Naive thymus-derived CD4-positive, alpha-beta T cell (primary cell): Measurements from ENCODE around the gene MTCL3.

Experiments
- ATAC-seq: fragments of 150-1000 bp; cut with Tn5 transposase; 2 replicates; pipeline ENCODE4 v1.10.0; 2021; ENCODE audit warnings: mild to moderate bottlenecking, moderate library complexity
- CTCF ChIA-PET: fragments of 350-600 bp; sonication (Branson Sonifier 250); formaldehyde crosslinking; loops from one replicate; lab custom pipeline; 2021; ENCODE audit warnings: antibody characterized with exemption; lab: Charles Lee
- POLR2A ChIA-PET: fragments of 350-600 bp; sonication (Branson Sonifier 250); formaldehyde crosslinking; loops from one replicate; lab custom pipeline; 2021; ENCODE audit warnings: antibody characterized with exemption, inconsistent platforms; lab: Charles Lee
- DNase-seq, 9 donors: peaks; one replicate each; pipeline versions ENCODE4 v3.0.0 to v3.0.0-alpha.2; 2020 to 2022; ENCODE audit warnings: mixed read lengths in 1 of 9
- H3K27ac ChIP-seq: one replicate; pipeline ENCODE4 v1.7.0; 2013; ENCODE audit warnings: mild to moderate bottlenecking, low read depth, low read length, moderate library complexity
- H3K27me3 ChIP-seq, 2 donors: one replicate each; pipeline ENCODE4 v1.7.0; 2013; ENCODE audit warnings: low read length in 2 of 2, mild to moderate bottlenecking in 2 of 2, moderate library complexity in 2 of 2; ENCODE audit not compliant: control insufficient read depth in 2 of 2, insufficient read depth in 2 of 2
- H3K36me3 ChIP-seq, 3 experiments: 1 replicate in 2 of 3; 2 replicates in 1 of 3; pipeline ENCODE4 v1.7.0; 2013; ENCODE audit warnings: low read length in 3 of 3, mild to moderate bottlenecking in 3 of 3, moderate library complexity in 1 of 3; ENCODE audit not compliant: insufficient read depth in 3 of 3, control insufficient read depth in 2 of 3
- H3K4me1 ChIP-seq, 2 donors: one replicate each; pipeline ENCODE4 v1.7.0; 2013; ENCODE audit warnings: low read length in 2 of 2, mild to moderate bottlenecking in 2 of 2, moderate library complexity in 1 of 2; ENCODE audit not compliant: control insufficient read depth in 2 of 2, insufficient read depth in 2 of 2
- H3K4me3 ChIP-seq: 2 replicates; pipeline ENCODE4 v1.7.0; 2013; ENCODE audit warnings: mild to moderate bottlenecking, low read length
- H3K9me3 ChIP-seq, 3 experiments: 1 replicate in 2 of 3; 2 replicates in 1 of 3; pipeline ENCODE4 v1.7.0; 2013; ENCODE audit warnings: low read length in 3 of 3; ENCODE audit not compliant: control insufficient read depth in 2 of 3
- H3K27ac Mint-ChIP-seq, 9 donors: one replicate each; pipeline ENCODE4 v1.8.0; 2020 to 2022; ENCODE audit warnings: mixed read lengths in 9 of 9, mild to moderate bottlenecking in 8 of 9, moderate library complexity in 5 of 9, inconsistent platforms in 2 of 9
- H3K27me3 Mint-ChIP-seq, 5 donors: one replicate each; pipeline ENCODE4 v1.8.0; 2021 to 2022; ENCODE audit warnings: mixed read lengths in 5 of 5, mild to moderate bottlenecking in 1 of 5
- H3K36me3 Mint-ChIP-seq, 5 donors: one replicate each; pipeline ENCODE4 v1.8.0; 2020 to 2022; ENCODE audit warnings: mixed read lengths in 5 of 5, mild to moderate bottlenecking in 3 of 5, inconsistent platforms in 1 of 5
- H3K4me1 Mint-ChIP-seq, 7 donors: one replicate each; pipeline ENCODE4 v1.8.0; 2020 to 2022; ENCODE audit warnings: mixed read lengths in 7 of 7, mild to moderate bottlenecking in 3 of 7, inconsistent platforms in 1 of 7
- H3K4me3 Mint-ChIP-seq, 10 donors: one replicate each; pipeline ENCODE4 v1.8.0; 2020 to 2022; ENCODE audit warnings: mild to moderate bottlenecking in 10 of 10, mixed read lengths in 10 of 10, moderate library complexity in 6 of 10, inconsistent platforms in 2 of 10
- H3K9me3 Mint-ChIP-seq, 11 donors: one replicate each; pipeline ENCODE4 v1.8.0; 2020 to 2022; ENCODE audit warnings: mixed read lengths in 11 of 11, mild to moderate bottlenecking in 4 of 11, inconsistent platforms in 1 of 11, moderate library complexity in 1 of 11
- intact Hi-C, 2 donors: fragments of 100-400 bp; cut with micrococcal nuclease; formaldehyde crosslinking; loops; one replicate each; pipeline ENCODE4 v1.15.1; 2023

The MTCL3 gene

DNA sequence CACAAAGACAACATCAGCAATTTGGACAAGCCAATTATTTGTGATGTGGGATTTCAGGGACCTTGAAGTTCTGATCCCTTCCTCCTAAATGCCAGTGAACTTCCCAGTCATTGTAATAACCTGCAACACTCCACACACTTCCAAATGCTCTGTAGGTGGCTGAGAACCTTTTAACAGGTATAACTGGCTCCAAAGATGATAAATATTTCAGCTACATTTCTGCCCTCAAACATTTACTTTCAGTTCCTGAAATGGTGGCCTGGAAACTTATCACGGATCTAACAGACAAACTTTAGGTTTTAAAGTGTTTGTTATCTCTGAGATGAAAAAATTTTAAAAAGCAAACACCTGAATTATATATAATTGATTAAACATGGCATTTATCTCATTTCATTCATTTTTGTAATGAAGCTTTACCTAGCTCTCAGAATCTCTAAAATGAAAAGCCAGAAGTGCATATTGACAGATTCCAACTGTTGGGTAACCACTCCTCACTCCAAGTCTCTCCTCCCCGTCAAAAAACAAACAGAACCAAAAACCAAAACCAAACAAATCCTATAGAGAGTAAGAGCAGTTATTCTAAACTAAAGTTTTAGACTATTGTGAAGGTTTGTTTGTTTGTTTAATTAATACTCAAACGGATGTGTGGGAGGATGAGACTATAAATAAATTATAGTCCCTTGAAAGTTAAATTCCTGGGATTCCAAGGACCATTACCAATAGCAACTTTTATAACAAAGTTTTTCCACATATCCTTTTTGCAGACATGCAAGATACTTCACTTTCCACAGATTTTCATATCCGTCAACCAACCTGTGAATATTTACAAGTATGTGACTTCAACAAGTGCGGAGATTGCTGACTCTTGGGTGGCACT is 47.5 kb downstream of the MTCL3 start:
- Mint-ChIP-seq H3K27me3 (no peaks in the 10 kb centered on the region), H3K4me3 (no peak overlapping the region), H3K36me3 (peaks cover 0 to 17% (median 9%) of the 10 kb centered on the region in 5 donors), H3K27ac (no peak overlapping the region), H3K4me1 (no peaks in the 10 kb centered on the region), H3K9me3 (no peaks in the 10 kb centered on the region)
- H3K27me3 ChIP-seq = no peaks in the 10 kb centered on the region
- H3K36me3 ChIP-seq = no peaks in the 10 kb centered on the region
- H3K4me1 ChIP-seq = no peaks in the 10 kb centered on the region
- H3K27ac ChIP-seq = no peak overlapping the region
- DNase-seq (no peak), ATAC-seq (no peak)
- H3K4me3 ChIP-seq = no peak overlapping the region
- no peaks in the 10 kb centered on the region for H3K9me3 ChIP-seq
- CTCF ChIA-PET = interaction anchor here (0.6 kb wide), 1 partner anchor 25 kb away, joined by 3 read pairs; no protein-coding TSS in a partner anchor
- POLR2A ChIA-PET = no interaction called here
- intact Hi-C loops = no loop called here

DNA sequence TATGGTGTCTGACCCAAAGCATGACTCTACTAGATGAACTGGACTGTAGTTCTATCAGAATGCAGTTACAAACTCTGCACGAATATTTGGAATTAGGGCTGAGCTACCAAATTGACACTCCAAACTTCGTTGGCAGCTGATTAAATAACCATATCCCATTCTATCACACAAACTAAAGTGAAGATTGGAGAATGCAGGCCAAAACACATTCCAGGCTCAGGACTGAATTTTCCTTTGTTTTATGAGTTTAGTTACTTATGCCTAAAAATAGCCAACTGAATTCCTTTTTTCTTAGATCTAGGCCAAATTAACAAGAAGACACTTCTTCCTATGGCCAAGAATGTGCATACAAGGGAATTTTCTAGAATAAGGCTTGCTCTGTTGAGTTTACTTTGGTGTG is 50.2 kb downstream of the MTCL3 start:
- ATAC-seq = no peak
- no peaks in the 10 kb centered on the region for H3K36me3 ChIP-seq
- H3K4me1 ChIP-seq = no peaks in the 10 kb centered on the region
- Mint-ChIP-seq H3K27me3 (no peaks in the 10 kb centered on the region), H3K4me1 (peaks cover 0 to 2% (median 0%) of the 10 kb centered on the region in 7 donors), H3K36me3 (peaks cover 0 to 5% (median 2%) of the 10 kb centered on the region in 5 donors), H3K4me3 (no peak overlapping the region), H3K9me3 (no peaks in the 10 kb centered on the region), H3K27ac (no peak overlapping the region)
- DNase-seq = no peak
- no peak overlapping the region for H3K27ac ChIP-seq
- ChIA-PET POLR2A (no interaction called here), CTCF (no interaction called here)
- intact Hi-C loops = loop anchor here in 1 of 2 donors (5.0 kb wide), 1 partner anchor 1783 kb away; no protein-coding TSS in a partner anchor
- no peaks in the 10 kb centered on the region for H3K9me3 ChIP-seq
- no peaks in the 10 kb centered on the region for H3K27me3 ChIP-seq
- no peak overlapping the region for H3K4me3 ChIP-seq

DNA sequence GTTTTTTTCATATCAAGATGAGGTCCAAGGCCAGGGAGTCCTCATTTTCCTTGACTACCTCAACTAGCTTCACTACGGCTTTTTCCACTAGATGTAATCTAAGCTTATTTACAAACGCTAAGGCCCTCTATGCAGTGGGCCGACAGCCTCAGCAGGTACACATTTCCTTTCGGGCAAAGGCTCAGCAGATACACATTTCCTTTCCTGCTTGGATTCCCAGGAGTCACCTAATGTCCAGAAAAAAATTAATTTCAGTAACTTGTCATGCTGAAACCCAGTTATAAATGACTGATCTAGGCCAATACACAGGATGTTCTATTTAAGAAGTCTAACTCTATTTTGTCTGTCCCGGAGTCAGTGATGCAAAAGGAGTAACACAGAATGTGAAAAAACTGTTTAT is 52.7 kb downstream of the MTCL3 start:
- intact Hi-C loops = loop anchor here in 1 of 2 donors (5.0 kb wide), 1 partner anchor 1786 kb away; no protein-coding TSS in a partner anchor

DNA sequence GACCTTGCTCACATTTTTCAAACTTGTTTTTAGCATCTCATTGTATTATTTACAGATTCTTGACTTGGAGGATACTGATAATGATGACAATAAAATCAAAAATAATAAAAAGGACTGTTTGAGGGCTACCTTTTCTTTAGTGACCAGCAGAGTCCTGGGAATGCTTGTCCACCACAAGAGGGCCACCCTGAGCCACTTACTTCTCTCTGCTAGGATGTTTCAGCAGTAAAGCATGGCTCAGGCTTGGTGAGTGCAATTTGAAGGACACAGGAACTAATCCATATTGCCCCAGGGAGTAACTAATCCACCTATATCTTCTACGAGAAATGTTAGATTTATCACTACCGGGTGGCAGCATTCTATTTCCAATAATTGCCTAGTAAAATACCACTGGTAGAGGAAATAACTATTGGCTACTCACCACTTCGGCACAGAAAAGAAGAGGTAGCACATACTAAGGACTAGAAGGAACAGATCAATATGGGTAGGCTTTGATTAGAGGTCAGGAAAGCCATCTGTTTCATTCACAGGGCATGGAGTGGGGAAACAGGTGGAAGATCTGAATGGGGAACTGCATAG is 54.2 kb downstream of the MTCL3 start:
- no peak overlapping the region for H3K4me3 ChIP-seq
- no peaks in the 10 kb centered on the region for H3K4me1 ChIP-seq
- ATAC-seq (peak; percentile 83), DNase-seq (peak; percentile 11 to 53 (median 39))
- Mint-ChIP-seq H3K27me3 (no peaks in the 10 kb centered on the region), H3K9me3 (no peaks in the 10 kb centered on the region), H3K4me3 (no peak overlapping the region), H3K4me1 (peaks cover 0 to 13% (median 0%) of the 10 kb centered on the region in 7 donors), H3K27ac (no peak overlapping the region), H3K36me3 (no peaks in the 10 kb centered on the region)
- H3K36me3 ChIP-seq = no peaks in the 10 kb centered on the region
- ChIA-PET CTCF (interaction anchor here (0.6 to 6.6 kb wide), 5 partner anchors 23 to 491 kb away, joined by 3 to 52 read pairs (median 3); no protein-coding TSS in a partner anchor), POLR2A (no interaction called here)
- H3K9me3 ChIP-seq = no peaks in the 10 kb centered on the region
- no peak overlapping the region for H3K27ac ChIP-seq
- H3K27me3 ChIP-seq = no peaks in the 10 kb centered on the region
- intact Hi-C loops = loop anchor here (1.0 to 5.0 kb wide), 4 partner anchors 51 to 1787 kb away; no protein-coding TSS in a partner anchor

More for the DNA sequence above, 52.7 kb downstream of the MTCL3 start:
- POLR2A ChIA-PET = interaction anchor here (0.7 kb wide), 1 partner anchor 61 kb away, joined by 3 read pairs; no protein-coding TSS in a partner anchor
- no peak overlapping the region for H3K27ac ChIP-seq
- ATAC-seq (no peak), DNase-seq (no peak)
- H3K27ac Mint-ChIP-seq = no peak overlapping the region
- no peaks in the 10 kb centered on the region for H3K9me3 Mint-ChIP-seq
- no peaks in the 10 kb centered on the region for H3K36me3 ChIP-seq
- peaks cover 0 to 2% (median 0%) of the 10 kb centered on the region in 7 donors for H3K4me1 Mint-ChIP-seq
- no peaks in the 10 kb centered on the region for H3K36me3 Mint-ChIP-seq
- H3K27me3 Mint-ChIP-seq = no peaks in the 10 kb centered on the region
- no peaks in the 10 kb centered on the region for H3K9me3 ChIP-seq
- CTCF ChIA-PET = interaction anchor here (0.7 to 6.6 kb wide), 7 partner anchors 16 to 1312 kb away, joined by 3 to 52 read pairs (median 3); no protein-coding TSS in a partner anchor
- H3K4me3 Mint-ChIP-seq = no peak overlapping the region
- no peaks in the 10 kb centered on the region for H3K4me1 ChIP-seq
- no peaks in the 10 kb centered on the region for H3K27me3 ChIP-seq
- no peak overlapping the region for H3K4me3 ChIP-seq

DNA sequence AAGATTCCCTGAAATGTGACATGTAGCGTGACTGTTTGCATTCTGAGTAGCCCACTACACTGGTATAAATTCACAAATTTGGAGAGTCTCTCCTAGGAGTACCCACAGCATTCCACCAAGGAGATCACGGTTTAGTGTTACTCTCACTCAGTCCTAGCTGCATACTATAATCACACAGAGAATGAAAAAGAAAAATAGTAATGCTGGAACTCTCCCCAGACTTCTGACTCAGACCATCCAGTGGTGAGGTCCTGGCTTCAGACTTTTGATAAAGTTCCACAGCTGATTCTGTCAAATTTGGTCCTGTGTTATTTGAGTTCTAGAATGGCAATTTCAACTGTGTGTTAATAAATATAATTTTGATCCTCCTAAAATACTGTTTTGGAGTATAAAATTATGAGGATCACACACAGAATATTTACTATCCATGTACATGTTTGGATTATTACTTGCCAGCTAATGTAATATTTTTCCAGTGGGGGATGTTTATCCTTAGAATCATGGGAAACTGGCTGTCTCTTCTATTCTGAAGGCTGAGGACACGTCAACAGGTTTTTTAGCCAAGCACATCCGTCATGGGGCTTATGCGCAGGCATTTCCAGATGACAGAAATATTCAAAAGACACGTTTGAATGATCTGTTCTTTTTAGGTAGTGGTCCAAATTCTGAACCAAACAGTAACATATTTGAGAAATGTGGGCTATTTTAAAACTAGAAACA is 54.8 kb downstream of the MTCL3 start:
- Mint-ChIP-seq H3K9me3 (no peaks in the 10 kb centered on the region), H3K4me1 (peaks cover 0 to 13% (median 0%) of the 10 kb centered on the region in 7 donors), H3K36me3 (no peaks in the 10 kb centered on the region), H3K4me3 (no peak overlapping the region), H3K27me3 (no peaks in the 10 kb centered on the region), H3K27ac (no peak overlapping the region)
- ATAC-seq (no peak), DNase-seq (no peak)
- no peak overlapping the region for H3K4me3 ChIP-seq
- H3K27ac ChIP-seq = no peak overlapping the region
- intact Hi-C loops = loop anchor here (2.0 kb wide), 1 partner anchor 162 kb away; no protein-coding TSS in a partner anchor
- no peaks in the 10 kb centered on the region for H3K36me3 ChIP-seq
- CTCF ChIA-PET = interaction anchor here (0.8 to 6.6 kb wide), 3 partner anchors 9 to 75 kb away, joined by 3 to 52 read pairs (median 4); no protein-coding TSS in a partner anchor
- POLR2A ChIA-PET = no interaction called here
- H3K27me3 ChIP-seq = no peaks in the 10 kb centered on the region
- no peaks in the 10 kb centered on the region for H3K9me3 ChIP-seq
- H3K4me1 ChIP-seq = no peaks in the 10 kb centered on the region

DNA sequence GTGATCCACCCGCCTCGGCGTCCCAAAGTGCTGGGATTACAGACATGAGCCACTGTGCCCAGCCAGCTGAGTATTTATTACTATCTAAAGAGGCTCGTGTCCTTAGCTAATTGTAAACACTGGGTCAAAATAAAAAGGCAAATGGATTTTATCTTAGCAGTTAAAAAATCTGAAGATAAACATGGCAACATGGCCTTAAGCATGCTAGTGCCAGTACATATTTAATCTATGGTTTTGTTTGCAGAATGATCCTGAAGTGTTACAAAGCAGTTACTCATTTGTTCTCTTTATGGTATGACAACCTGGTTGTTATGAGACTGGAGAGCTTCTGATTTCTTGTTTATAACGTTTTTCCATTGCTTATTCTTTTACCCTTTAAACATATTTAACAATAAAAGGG is 56.1 kb downstream of the MTCL3 start:
- no peaks in the 10 kb centered on the region for H3K36me3 ChIP-seq
- H3K27me3 ChIP-seq = no peaks in the 10 kb centered on the region
- Mint-ChIP-seq H3K36me3 (no peaks in the 10 kb centered on the region), H3K9me3 (no peaks in the 10 kb centered on the region), H3K27ac (no peak overlapping the region), H3K4me3 (no peak overlapping the region), H3K27me3 (no peaks in the 10 kb centered on the region), H3K4me1 (peaks cover 0 to 13% (median 0%) of the 10 kb centered on the region in 7 donors)
- ChIA-PET POLR2A (no interaction called here), CTCF (interaction anchor here (0.6 to 6.6 kb wide), 4 partner anchors 43 to 76 kb away, joined by 3 to 52 read pairs (median 3); no protein-coding TSS in a partner anchor)
- ATAC-seq = no peak
- intact Hi-C loops = no loop called here
- no peak overlapping the region for H3K27ac ChIP-seq
- no peaks in the 10 kb centered on the region for H3K4me1 ChIP-seq
- H3K4me3 ChIP-seq = no peak overlapping the region
- H3K9me3 ChIP-seq = no peaks in the 10 kb centered on the region
- DNase-seq = no peak
